ENCODE results near the gene MOB3B.

MOB3B gene

GRCh38 chr9:27540502-27540901, 10.9 kb upstream of the MOB3B start:
- peak; percentile 7 for DNase-seq

GRCh38 chr9:27539479-27540441, 10.1 kb upstream of the MOB3B start:
- peak; percentile 25 for DNase-seq

DNA sequence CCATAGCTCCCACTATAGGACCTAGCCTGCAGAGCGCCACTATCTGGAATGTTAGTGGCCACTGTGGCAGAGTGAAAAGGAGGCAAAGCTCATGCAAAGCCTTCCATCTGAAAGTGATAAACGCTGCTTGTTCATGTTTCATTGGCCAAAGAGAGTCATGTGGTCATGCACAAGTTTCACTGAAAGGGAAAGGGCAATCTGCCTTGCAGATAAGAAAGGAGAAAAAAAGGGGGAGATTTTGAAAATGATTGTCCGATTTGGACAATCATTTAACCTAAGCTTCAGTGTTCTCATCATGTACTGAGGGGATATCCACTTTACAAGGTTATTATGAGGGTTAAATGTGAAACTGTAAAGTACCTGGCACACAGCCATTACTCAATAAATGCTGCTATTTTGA, 9.0 kb upstream of the MOB3B start:
- DNase-seq, result no peak

DNA sequence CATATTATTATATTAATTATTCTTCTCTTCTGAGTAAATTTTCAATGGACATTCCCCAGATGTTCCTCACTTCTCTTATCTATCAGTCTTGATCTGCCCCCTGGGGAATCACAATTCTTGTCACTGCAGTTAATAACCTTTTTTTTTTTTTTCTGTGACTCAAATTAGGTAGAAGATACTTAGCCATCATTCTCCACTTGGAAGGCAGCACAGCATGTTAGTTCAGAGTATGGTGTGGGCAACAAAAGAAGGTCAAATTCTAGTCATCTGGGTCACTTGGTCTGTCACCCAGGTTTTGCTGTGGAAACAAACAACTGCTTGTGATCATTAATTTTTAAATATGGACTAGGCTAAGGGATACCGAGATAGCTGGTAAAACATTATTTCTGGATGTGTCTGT, 8.1 kb upstream of the MOB3B start:
- DNase-seq, result no peak

- peak; percentile 16 for DNase-seq
Measured at GRCh38 chr9:27537027-27537435, 7.4 kb upstream of the MOB3B start.

- no peak for DNase-seq
Measured at GRCh38 chr9:27536168-27536567, 6.6 kb upstream of the MOB3B start.

GRCh38 chr9:27535701-27536118, 6.1 kb upstream of the MOB3B start:
- no peak for DNase-seq

DNA sequence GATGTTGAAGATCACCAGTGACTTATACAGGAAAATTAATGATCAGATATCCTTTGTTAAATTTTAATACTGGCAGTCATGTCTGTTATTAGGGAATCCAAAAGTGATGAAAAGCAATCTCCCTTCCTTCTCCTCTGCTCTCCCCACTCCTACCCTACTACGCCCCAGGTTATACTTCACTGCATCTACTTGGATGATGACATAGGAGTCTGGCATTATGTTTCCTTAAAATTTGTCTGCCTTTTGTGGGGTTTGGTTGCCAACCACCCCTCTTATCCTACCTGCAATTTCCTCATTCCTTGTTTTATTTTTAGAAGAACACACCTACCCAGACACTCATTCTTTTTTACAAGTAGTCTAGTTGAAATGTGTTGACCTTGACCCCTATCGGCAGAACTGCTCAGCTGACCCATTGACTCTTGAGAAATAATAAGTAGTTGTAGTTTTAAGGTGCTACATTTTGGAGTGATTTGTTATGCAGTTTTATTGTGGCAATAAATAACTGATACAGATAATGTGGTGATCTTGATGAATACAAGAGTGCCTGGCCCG, 5.1 kb upstream of the MOB3B start:
- DNase-seq, result no peak

DNA sequence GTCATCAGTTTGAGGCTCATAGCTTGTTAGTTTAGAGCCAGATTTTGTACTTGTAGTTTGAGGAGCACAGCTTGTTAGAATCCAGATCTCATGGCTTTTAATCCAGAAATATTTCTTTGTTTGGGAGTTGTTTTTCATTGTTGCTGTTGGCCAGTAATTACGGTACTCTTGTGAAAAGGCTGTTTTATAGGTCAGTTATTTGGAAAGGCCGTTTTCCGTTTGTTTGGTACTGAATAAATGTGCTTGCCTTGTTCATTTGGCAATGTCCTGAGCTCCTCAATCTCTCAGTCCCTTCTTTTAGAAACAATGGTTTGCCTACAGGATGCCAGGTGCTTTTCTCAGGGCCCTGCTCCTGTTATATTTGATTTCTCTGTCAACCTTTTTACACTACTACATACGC, 4.5 kb upstream of the MOB3B start:
- no peak for DNase-seq

DNA sequence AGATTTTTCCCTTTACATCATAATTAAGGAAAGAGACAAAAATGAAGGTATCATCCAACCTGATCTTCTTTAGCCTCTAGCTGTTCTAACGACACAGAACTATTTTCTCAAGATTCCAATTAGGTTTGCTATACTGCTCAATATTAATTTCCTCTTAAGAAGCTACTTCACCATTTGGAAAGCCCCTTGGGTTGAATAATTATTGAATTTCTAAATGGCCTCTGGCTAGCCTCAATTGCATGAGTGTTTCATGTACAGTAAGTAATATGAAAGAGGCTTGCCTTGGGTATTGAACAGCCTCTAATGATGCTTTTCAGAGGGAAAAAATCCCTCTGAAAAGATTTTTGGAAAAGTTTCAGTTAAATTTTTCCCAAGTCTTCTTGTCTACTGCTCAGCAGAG, 3.7 kb upstream of the MOB3B start:
- no peak for DNase-seq

DNA sequence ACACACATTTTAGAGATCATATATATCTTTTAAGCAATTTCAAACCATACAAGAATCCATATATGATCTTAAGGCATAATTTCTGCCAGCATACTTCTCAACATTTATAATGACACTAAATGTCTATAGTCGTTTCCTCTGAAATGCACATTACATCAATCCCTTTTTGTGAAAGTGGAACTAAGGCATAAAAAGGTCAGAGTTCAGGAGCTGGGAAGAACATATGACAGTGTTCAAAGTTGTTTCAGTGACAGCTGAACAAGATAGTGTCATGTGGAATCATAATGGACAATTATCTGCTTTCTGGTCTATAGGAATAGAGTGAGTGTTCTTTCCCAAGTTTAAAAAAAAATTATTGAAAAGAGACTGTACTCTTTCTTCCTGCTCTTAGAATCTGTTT, 2.4 kb upstream of the MOB3B start:
- no peak for DNase-seq

DNA sequence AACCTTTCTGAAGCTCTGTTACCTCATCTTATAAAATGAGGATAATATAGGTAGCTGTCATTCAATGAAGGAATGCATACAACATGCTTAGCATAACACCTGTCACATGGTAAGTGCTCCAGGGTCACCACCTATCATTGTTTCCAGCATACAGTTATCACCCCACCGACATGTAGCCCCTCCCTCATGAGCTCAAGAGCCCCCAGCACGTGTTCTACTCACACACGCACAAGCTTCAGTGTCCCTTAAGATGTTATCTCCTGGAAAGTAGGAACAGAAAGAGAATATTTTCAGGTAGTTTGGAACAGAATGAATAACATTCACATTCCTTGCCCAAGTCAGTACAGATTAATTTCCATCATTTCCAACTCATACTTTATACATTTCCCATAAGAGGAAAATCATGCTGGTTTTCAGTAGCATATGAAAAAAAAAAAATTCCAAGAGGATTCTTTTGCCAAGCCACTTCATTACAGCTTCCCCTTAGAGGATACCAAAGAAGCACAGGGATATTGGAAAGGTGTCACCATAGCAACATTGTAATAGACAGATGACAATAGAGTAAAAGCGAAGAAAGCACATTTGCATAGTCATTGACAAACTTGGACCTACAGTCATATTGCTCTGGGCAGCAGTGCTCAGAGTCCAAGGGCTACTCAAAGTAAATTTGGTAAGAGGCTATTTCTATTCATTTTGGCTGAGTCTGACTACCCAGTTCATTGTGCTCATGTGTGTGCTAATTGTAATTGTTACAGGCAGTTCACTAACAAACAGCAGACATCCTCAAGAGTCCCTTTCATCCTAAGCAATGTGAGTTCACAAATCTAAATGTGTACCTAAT, 1.5 kb upstream of the MOB3B start:
- DNase-seq, result no peak

- DNase-seq, result peak; percentile 2
Measured at GRCh38 chr9:27528886-27529315, 713 bp downstream of the MOB3B start.

- DNase-seq, result peak; percentile 39
Measured at GRCh38 chr9:27528076-27528885, 1.3 kb downstream of the MOB3B start.

- DNase-seq, result no peak
Measured at GRCh38 chr9:27527702-27528075, 1.9 kb downstream of the MOB3B start.

- no peak for DNase-seq
Measured at GRCh38 chr9:27524236-27524635, 5.4 kb downstream of the MOB3B start, which contains the start of gene IFNK. Gene IFNK (plus strand): TSS chr9:27524290. CDS start chr9:27524337, 47 bp downstream.

GRCh38 chr9:27523141-27523540, 6.5 kb downstream of the MOB3B start:
- no peak for DNase-seq

DNA sequence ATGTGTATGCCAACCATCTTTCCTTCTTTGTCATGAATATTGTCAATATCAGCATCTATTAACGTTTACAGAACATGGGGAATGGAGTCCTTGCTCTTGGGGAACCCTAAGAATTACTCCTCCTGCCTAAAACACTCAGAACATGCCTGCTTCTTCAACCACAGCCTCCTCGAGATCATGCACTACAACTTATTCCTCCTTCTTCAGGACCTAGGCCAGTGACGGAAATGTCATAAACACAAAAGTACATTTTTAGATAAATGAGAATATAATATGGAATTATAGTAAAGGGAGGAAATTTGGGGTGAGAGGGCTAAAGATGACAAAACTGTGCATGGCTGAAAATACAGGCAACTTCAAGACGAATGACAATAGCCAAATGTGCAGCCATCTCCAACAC, 8.6 kb downstream of the MOB3B start:
- DNase-seq, result no peak

DNA sequence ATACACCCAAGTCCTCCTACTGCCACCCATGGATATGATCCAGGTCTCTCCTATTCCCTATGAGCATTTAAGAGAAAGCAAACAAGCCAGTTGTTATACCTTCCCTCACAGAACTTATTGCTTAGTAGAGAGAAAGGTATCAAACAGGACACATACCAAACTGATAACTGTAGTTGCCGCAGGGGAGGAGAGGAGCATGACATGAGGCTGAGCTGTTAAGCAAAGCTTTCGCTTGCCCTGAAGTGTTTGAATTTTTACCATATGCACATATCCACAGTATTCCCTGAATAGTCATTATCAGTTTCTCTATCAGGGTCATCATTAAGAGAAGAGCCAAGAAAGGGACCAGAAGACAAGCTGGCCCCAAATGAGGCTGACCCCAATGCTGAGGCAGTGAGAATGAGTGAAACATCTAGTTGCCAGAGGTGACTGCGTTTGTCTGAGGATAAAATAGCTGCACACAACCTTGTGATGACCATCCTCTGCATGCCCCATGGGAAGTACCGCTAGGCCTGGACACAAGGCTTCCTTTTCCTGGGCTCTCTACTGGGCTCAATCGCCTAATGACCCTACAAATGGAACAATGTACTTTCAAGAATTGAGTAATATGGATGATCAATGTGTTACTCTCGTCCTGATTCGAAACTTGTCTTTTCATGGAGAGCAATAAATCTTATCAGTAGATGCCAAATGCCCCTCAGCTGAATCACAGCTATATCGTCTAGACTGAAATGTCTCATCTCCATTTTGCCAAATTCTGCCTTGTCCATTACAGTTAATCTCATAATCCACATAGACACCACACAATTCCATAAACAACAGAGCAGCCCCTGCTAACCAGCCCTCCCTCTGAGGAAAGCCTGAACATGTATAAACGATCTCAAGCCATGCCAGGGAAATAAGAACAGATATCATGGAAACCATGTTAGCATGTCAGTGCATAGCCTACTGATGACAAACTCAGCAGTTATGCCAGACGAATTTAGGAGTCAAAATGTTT, 9.8 kb downstream of the MOB3B start:
- DNase-seq, result peak; percentile 54

GRCh38 chr9:27518809-27519208, 10.8 kb downstream of the MOB3B start:
- DNase-seq, result no peak

GRCh38 chr9:27518006-27518405, 11.6 kb downstream of the MOB3B start:
- DNase-seq, result no peak
